SH-SY5Y (cell line): ENCODE data around the gene ARHGDIA.

Experiments used
- GATA2 ChIP-seq: IDR thresholded peaks from 2 replicates; pipeline ENCODE4 v1.6.1; 2011; ENCODE audit warnings: mild to moderate bottlenecking, low read depth, low read length
- GATA3 ChIP-seq: IDR thresholded peaks from 2 replicates; pipeline ENCODE4 v1.6.1; 2011; ENCODE audit warnings: low read depth, mild to moderate bottlenecking, low read length, moderate library complexity

DNA sequence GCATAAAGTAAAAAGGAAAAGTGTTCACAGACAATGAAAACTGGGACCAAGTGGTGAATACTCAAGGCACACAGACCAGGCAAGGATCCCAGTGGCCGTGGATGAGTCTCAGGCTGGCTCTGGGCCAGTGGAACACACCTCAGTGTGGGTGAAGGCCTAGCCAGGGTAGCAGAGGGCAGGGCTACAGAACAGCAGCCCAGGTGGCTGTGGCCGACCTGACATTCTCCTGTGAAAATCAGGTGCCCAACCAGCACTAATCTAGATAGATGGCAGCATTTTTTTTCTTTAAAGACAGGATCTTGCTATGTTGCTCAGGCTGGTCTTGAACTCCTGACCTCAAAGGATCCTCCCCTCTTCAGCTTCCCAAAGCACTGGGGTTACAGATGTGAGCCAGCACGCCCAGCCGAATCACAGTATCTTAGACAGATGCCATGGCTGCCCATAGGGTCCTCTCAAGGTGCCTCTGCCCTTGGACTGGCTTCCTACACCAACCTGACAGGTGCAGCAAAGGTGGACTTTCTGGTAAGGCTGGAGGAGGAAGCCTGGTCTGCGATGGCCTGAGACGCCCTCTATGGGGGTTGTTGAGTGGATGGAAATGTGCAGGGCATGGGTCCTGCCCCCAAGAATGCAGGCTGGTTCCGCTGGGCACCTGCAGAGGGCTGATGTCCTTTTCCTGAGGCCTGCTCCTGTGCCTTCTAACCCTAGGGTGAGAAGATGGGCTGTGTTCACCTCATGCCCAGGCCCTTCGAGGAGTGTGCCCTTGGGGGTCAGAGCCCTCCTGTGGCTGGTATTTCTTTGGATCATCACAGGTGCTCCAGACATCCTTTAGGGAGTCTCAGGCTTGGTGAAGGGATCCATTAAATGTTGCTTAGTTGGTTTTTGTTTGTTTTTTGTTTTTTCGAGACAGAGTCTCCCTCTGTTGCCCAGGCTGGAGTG is 7.0 kb downstream of the ARHGDIA start:
- TF ChIP-seq GATA2 (no peak), GATA3 (no peak)
